Endothelial cell of umbilical vein (primary cell): Measurements from ENCODE around the gene PIK3R2. TPM values are rescaled to one million over a fixed set of nuclear protein-coding genes. Genes with fewer than 3 reads are reported as not detected.

Source experiments
- BruUV-seq: library from RNA; stranded (reverse); fragments of 400-500 nt; replicated peaks from 2 replicates; lab custom pipeline; 2021; lab: Mats Ljungman, UMichigan
- CTCF ChIA-PET: fragments of 300-600, 350-600 bp; sonication (Branson Sonifier 250); formaldehyde crosslinking; loops from one replicate; lab custom pipeline; 2021; ENCODE audit warnings: antibody characterized with exemption, inconsistent platforms; lab: Charles Lee
- POLR2A ChIA-PET: fragments of 300-600, 350-600 bp; sonication (Branson Sonifier 250); formaldehyde crosslinking; loops from one replicate; lab custom pipeline; 2021; ENCODE audit warnings: antibody characterized with exemption, inconsistent platforms; lab: Charles Lee
- DNase-seq: peaks from one replicate; pipeline ENCODE4 v3.0.0-alpha.2; 2011; ENCODE audit warnings: low read depth, low spot score
- FAIRE-seq: peaks from 2 replicates; lab custom pipeline; 2011; peaks lifted over from hg19 to GRCh38; lab: Jason Lieb, UNC
- H2AFZ ChIP-seq: 2 replicates; pipeline ENCODE4 v1.6.0; 2012; ENCODE audit warnings: low read depth, low read length, control low read depth, inconsistent platforms
- H3K27ac ChIP-seq: 2 replicates; pipeline ENCODE4 v1.5.1; 2011; ENCODE audit warnings: low read depth, mild to moderate bottlenecking, control low read depth, low read length, moderate library complexity; ENCODE audit not compliant: insufficient read depth
- H3K27me3 ChIP-seq, 2 experiments: 2 replicates each; pipeline versions ENCODE4 v1.6.0 to v1.6.1; 2011; ENCODE audit warnings: low read length in 2 of 2, mixed read lengths in 1 of 2; ENCODE audit not compliant: control insufficient read depth in 2 of 2, insufficient read depth in 2 of 2
- H3K36me3 ChIP-seq, 2 experiments: 2 replicates in 1 of 2; 3 replicates in 1 of 2; pipeline ENCODE4 v1.5.1; 2011; ENCODE audit warnings: low read length in 2 of 2, mild to moderate bottlenecking in 1 of 2, moderate library complexity in 1 of 2; ENCODE audit not compliant: control insufficient read depth in 2 of 2, insufficient read depth in 2 of 2; ENCODE audit errors: extremely low read depth in 1 of 2
- H3K4me1 ChIP-seq: 3 replicates; pipeline ENCODE4 v1.5.1; 2011; ENCODE audit warnings: mild to moderate bottlenecking, low read length; ENCODE audit not compliant: control insufficient read depth, insufficient read depth; ENCODE audit errors: extremely low read depth
- H3K4me2 ChIP-seq: 2 replicates; pipeline ENCODE4 v1.6.1; 2011; ENCODE audit warnings: low read length, control low read depth, mixed read lengths; ENCODE audit not compliant: insufficient read depth
- H3K4me3 ChIP-seq, 3 experiments: fragments of 200-600 bp in 1 of 3; sonication (generic), shearing (Covaris generic) in 1 of 3; replicated peaks in 1 of 3; 2 replicates each; pipeline ENCODE4 v1.5.1; 2011 to 2016; ENCODE audit warnings: control low read depth in 3 of 3, low read length in 3 of 3, mild to moderate bottlenecking in 2 of 3, inconsistent platforms in 1 of 3, low read depth in 1 of 3, moderate library complexity in 1 of 3; ENCODE audit not compliant: insufficient read depth in 1 of 3
- H3K79me2 ChIP-seq: 2 replicates; pipeline ENCODE4 v1.6.0; 2012; ENCODE audit warnings: low read length, inconsistent platforms; ENCODE audit not compliant: control insufficient read depth, insufficient read depth
- H3K9ac ChIP-seq: replicated peaks from 2 replicates; pipeline ENCODE3; 2011; ENCODE audit warnings: low read length, control low read depth; ENCODE audit not compliant: insufficient read depth; ENCODE audit errors: extremely low read depth
- H3K9me1 ChIP-seq: replicated peaks from 3 replicates; pipeline ENCODE4 v1.6.0; 2011; ENCODE audit warnings: mild to moderate bottlenecking, low read length; ENCODE audit not compliant: control insufficient read depth, insufficient read depth; ENCODE audit errors: extremely low read depth
- H3K9me3 ChIP-seq: replicated peaks from 2 replicates; pipeline ENCODE4 v1.5.1; 2012; ENCODE audit warnings: low read length, inconsistent platforms; ENCODE audit not compliant: control insufficient read depth, insufficient read depth
- H4K20me1 ChIP-seq: replicated peaks from 2 replicates; pipeline ENCODE3; 2011; ENCODE audit warnings: mild to moderate bottlenecking, low read length; ENCODE audit not compliant: control insufficient read depth, insufficient read depth; ENCODE audit errors: extremely low read depth
- EZH2 ChIP-seq: IDR thresholded peaks from 2 replicates; pipeline ENCODE4 v1.6.1; 2012; ENCODE audit warnings: borderline replicate concordance, low read depth, mild to moderate bottlenecking, moderate library complexity, low read length, inconsistent platforms; ENCODE audit not compliant: severe bottlenecking
- FOS ChIP-seq: IDR thresholded peaks from 2 replicates; pipeline ENCODE4 v1.6.1; 2011; ENCODE audit warnings: mild to moderate bottlenecking, low read length, moderate library complexity, borderline replicate concordance; ENCODE audit not compliant: insufficient read depth
- GATA2 ChIP-seq: IDR thresholded peaks from 2 replicates; pipeline ENCODE4 v1.7.0; 2011; ENCODE audit warnings: low read depth, mild to moderate bottlenecking, moderate library complexity, mixed read lengths, low read length; ENCODE audit not compliant: insufficient read length, insufficient read depth
- JUN ChIP-seq: IDR thresholded peaks from 2 replicates; pipeline ENCODE4 v1.6.1; 2011; ENCODE audit warnings: borderline replicate concordance, low read depth; ENCODE audit not compliant: insufficient read length, insufficient read depth
- POLR2A ChIP-seq: IDR thresholded peaks from 2 replicates; pipeline ENCODE4 v1.6.1; 2012; ENCODE audit warnings: low read depth, mild to moderate bottlenecking, control low read depth, low read length
- POLR2AphosphoS5 ChIP-seq: IDR thresholded peaks from 2 replicates; pipeline ENCODE4 v1.6.1; 2012; ENCODE audit warnings: low read depth, mild to moderate bottlenecking, control low read depth, low read length, moderate library complexity; ENCODE audit not compliant: insufficient read depth
- dilution Hi-C: fragments of 300-500 bp; cut with MboI; formaldehyde crosslinking; loops from one replicate; pipeline ENCODE4 v1.15.0; 2019; ENCODE audit warnings: low sequenced_read_pairs; ENCODE audit not compliant: extremely low pct_ligation_motif_present
- intact Hi-C: fragments of 100-400 bp; cut with micrococcal nuclease; formaldehyde crosslinking; loops from one replicate; pipeline ENCODE4 v1.10.0; 2022
- polyA plus RNA-seq, 4 experiments: library from polyadenylated mRNA; depleted of rRNA in 3 of 4; stranded (reverse) in 3 of 4; unstranded in 1 of 4; fragments of >200 nt; gene quantifications; 2 replicates each; pipeline versions ENCODE4 v1.2.1 to v1.2.3, GENCODE V29; 2011 to 2012; ENCODE audit warnings: missing spikeins in 1 of 4
- total RNA-seq: library from RNA; stranded (reverse); gene quantifications from 2 replicates; pipeline ENCODE4 v1.2.3, GENCODE V29; 2021
- TF ChIP-seq, protein P1 (sequence below), 2 donors: IDR thresholded peaks; 1 replicate in 1 of 2; 2 replicates in 1 of 2; pipeline ENCODE4 v1.5.1; 2011; ENCODE audit warnings: low read length in 2 of 2, mild to moderate bottlenecking in 2 of 2, moderate library complexity in 2 of 2, control low read depth in 1 of 2, inconsistent platforms in 1 of 2, low read depth in 1 of 2; ENCODE audit not compliant: insufficient read depth in 1 of 2; ENCODE audit errors: extremely low read depth in 1 of 2

Gene PIK3R2
- total and polyA plus RNA-seq, 2 donors (not counting 3 experiments of a cell fraction or from before 2014, with no cell fraction given) = 8.1 to 15.2 TPM

- Histone ChIP-seq H2AFZ (no peak overlapping the region), H3K79me2 (no peaks in the 10 kb centered on the region), H4K20me1 (no peaks in the 10 kb centered on the region), H3K4me1 (no peaks in the 10 kb centered on the region), H3K36me3 (peaks cover 8 to 29% of the 10 kb centered on the region in 2 experiments), H3K4me2 (no peak overlapping the region), H3K4me3 (no peak overlapping the region), H3K9ac (no peak overlapping the region), H3K9me1 (no peaks in the 10 kb centered on the region), H3K27me3 (no peaks in the 10 kb centered on the region), H3K27ac (no peak overlapping the region), H3K9me3 (no peaks in the 10 kb centered on the region)
- BruUV-seq = no TSS peak
- intact Hi-C loops (loop anchor here (1.0 to 2.0 kb wide), 3 partner anchors 55 to 161 kb away; no protein-coding TSS in a partner anchor), dilution Hi-C loops (no loop called here)
- ChIA-PET POLR2A (no interaction called here), CTCF (interaction anchor here (0.6 to 6.0 kb wide), 18 partner anchors 9 to 230 kb away, joined by 3 to 138 read pairs (median 4); partner anchors contain the start of genes MPV17L2 and PIK3R2)
- TF ChIP-seq GATA2 = no peak
- no peak for TF ChIP-seq POLR2A
- TF ChIP-seq, protein P1, sequence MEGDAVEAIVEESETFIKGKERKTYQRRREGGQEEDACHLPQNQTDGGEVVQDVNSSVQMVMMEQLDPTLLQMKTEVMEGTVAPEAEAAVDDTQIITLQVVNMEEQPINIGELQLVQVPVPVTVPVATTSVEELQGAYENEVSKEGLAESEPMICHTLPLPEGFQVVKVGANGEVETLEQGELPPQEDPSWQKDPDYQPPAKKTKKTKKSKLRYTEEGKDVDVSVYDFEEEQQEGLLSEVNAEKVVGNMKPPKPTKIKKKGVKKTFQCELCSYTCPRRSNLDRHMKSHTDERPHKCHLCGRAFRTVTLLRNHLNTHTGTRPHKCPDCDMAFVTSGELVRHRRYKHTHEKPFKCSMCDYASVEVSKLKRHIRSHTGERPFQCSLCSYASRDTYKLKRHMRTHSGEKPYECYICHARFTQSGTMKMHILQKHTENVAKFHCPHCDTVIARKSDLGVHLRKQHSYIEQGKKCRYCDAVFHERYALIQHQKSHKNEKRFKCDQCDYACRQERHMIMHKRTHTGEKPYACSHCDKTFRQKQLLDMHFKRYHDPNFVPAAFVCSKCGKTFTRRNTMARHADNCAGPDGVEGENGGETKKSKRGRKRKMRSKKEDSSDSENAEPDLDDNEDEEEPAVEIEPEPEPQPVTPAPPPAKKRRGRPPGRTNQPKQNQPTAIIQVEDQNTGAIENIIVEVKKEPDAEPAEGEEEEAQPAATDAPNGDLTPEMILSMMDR (IDR thresholded peaks at IDR 0.05; ENCODE audit: extremely low read depth in 1 of 2, insufficient read depth in 1 of 2, low read depth in 1 of 2, low read length in 2 of 2) = peak; percentile 63 to 84
- no peak for TF ChIP-seq JUN
- no peak for TF ChIP-seq FOS
- no peak for TF ChIP-seq EZH2
- no peak for TF ChIP-seq POLR2AphosphoS5
- peak; percentile 81 for FAIRE-seq
- DNase-seq = peak; percentile 24
These were observed 15.1 kb downstream of the PIK3R2 start for GRCh38 chr19:18167975-18168645.
